HL-60 (cell line): ENCODE data around the gene KREMEN2.

Source experiments
- DNase-seq, 2 experiments: peaks; one replicate each; pipeline ENCODE4 v3.0.0-alpha.2; 2010 to 2020; ENCODE audit warnings: low read depth in 1 of 2, low spot score in 1 of 2
- H3K27ac ChIP-seq: fragments of 250-450 bp; sonication (Bioruptor Pico); replicated peaks from 2 replicates; pipeline ENCODE4 v1.5.1; 2020; ENCODE audit warnings: mild to moderate bottlenecking, moderate library complexity
- H3K27me3 ChIP-seq: fragments of 250-450 bp; sonication (Bioruptor Pico); 2 replicates; pipeline ENCODE4 v1.5.1; 2021; ENCODE audit warnings: mild to moderate bottlenecking, moderate library complexity; ENCODE audit not compliant: insufficient read depth, poor library complexity, severe bottlenecking
- H3K4me3 ChIP-seq: replicated peaks from 2 replicates; pipeline ENCODE4 v1.5.1; 2011; ENCODE audit warnings: mild to moderate bottlenecking, control low read depth, low read length; ENCODE audit not compliant: insufficient read depth
- GABPA ChIP-seq: IDR thresholded peaks from 2 replicates; pipeline ENCODE4 v1.6.1; 2012; ENCODE audit warnings: low read depth
- POLR2AphosphoS5 ChIP-seq: IDR thresholded peaks from 2 replicates; pipeline ENCODE4 v1.6.1; 2012; ENCODE audit warnings: low read depth
- SPI1 ChIP-seq: IDR thresholded peaks from 2 replicates; pipeline ENCODE4 v1.6.1; 2012; ENCODE audit warnings: low read depth, mild to moderate bottlenecking, borderline replicate concordance
- TF ChIP-seq, protein P1 (sequence below): IDR thresholded peaks from one replicate; pipeline ENCODE4 v1.5.1; 2011; ENCODE audit warnings: low read length, control low read depth, inconsistent platforms; ENCODE audit not compliant: insufficient read depth
- TF ChIP-seq, protein P2 (sequence below): IDR thresholded peaks from 2 replicates; pipeline ENCODE4 v1.6.1; 2012; ENCODE audit warnings: low read depth; ENCODE audit not compliant: insufficient replicate concordance

The KREMEN2 gene

DNA sequence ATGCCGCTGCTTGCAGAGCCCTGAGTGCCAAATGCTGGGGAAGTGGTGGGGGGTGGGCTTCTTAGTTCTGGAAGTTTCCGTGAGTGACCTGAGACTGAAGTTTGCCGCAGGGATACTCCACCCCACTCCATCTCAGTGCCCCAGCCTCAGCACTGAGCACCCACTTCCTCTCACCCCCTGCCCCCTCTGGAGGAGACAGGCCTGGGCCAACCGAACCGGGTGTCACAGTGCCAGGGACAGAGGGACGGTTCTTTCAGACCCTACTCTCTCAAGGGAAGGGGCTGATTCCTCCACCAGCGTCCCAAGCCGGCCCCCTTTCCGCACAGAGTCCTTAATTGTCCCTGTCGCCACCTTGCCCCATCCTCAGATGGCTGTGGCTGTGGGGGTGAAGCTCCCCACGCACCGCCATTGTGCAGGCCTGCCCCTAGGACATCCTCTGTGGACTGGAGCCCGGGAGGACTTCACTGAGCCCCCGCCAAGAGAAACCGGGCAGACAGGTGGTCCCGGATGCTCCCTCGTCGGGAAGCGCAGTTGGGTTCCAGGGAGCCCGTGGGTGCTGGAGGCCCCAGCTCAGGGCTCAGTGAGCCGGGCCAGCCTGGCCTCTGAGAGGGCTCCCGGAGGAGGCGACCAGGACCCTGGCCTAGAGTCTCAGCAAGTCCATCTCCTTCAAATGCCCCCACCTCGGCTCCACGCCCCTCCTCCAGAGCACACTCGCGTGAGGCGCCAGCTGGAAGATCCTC is 1.6 kb upstream of the KREMEN2 start:
- TF ChIP-seq GABPA (no peak), POLR2AphosphoS5 (no peak), SPI1 (no peak)
- TF ChIP-seq, protein P1, sequence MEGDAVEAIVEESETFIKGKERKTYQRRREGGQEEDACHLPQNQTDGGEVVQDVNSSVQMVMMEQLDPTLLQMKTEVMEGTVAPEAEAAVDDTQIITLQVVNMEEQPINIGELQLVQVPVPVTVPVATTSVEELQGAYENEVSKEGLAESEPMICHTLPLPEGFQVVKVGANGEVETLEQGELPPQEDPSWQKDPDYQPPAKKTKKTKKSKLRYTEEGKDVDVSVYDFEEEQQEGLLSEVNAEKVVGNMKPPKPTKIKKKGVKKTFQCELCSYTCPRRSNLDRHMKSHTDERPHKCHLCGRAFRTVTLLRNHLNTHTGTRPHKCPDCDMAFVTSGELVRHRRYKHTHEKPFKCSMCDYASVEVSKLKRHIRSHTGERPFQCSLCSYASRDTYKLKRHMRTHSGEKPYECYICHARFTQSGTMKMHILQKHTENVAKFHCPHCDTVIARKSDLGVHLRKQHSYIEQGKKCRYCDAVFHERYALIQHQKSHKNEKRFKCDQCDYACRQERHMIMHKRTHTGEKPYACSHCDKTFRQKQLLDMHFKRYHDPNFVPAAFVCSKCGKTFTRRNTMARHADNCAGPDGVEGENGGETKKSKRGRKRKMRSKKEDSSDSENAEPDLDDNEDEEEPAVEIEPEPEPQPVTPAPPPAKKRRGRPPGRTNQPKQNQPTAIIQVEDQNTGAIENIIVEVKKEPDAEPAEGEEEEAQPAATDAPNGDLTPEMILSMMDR = no peak
- TF ChIP-seq, protein P2, sequence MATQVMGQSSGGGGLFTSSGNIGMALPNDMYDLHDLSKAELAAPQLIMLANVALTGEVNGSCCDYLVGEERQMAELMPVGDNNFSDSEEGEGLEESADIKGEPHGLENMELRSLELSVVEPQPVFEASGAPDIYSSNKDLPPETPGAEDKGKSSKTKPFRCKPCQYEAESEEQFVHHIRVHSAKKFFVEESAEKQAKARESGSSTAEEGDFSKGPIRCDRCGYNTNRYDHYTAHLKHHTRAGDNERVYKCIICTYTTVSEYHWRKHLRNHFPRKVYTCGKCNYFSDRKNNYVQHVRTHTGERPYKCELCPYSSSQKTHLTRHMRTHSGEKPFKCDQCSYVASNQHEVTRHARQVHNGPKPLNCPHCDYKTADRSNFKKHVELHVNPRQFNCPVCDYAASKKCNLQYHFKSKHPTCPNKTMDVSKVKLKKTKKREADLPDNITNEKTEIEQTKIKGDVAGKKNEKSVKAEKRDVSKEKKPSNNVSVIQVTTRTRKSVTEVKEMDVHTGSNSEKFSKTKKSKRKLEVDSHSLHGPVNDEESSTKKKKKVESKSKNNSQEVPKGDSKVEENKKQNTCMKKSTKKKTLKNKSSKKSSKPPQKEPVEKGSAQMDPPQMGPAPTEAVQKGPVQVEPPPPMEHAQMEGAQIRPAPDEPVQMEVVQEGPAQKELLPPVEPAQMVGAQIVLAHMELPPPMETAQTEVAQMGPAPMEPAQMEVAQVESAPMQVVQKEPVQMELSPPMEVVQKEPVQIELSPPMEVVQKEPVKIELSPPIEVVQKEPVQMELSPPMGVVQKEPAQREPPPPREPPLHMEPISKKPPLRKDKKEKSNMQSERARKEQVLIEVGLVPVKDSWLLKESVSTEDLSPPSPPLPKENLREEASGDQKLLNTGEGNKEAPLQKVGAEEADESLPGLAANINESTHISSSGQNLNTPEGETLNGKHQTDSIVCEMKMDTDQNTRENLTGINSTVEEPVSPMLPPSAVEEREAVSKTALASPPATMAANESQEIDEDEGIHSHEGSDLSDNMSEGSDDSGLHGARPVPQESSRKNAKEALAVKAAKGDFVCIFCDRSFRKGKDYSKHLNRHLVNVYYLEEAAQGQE = no peak
- H3K27ac ChIP-seq = no peak overlapping the region
- DNase-seq = no peak
- peaks cover 25% of the 10 kb centered on the region for H3K27me3 ChIP-seq
- no peak overlapping the region for H3K4me3 ChIP-seq

DNA sequence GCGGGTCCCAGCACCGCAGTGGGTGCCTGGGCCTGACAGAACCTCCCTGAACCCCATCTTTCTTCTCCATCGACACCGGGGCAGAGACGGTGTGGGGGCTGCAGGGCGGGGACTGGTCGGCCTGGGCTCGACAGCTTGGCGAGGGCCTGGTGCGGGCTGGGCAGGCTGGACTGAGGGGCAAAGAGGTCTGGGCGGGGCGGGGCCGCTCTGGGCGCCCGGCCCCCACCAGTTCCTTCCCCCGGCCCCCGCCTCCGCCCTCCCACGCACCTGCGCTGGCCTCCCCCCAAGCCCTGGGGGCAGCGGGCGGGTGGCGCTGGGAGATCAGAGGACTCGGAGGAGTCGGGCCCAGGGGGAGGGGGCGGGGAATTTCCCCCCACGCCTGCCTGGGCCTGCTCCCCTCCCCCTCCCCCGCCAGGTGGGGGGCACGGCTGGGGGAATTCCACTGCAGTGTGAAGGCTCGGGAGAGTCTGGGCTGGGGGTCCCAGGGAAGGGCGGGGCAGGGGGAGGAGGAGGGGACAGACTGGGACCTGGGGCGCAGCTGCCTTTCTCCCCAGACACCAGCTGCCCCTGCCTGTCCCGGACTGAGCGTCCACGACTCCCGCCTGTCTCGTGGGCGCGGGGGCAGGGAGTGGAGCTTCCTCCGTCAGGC is 877 bp upstream of the KREMEN2 start:
- TF ChIP-seq GABPA = no peak
- no peak for TF ChIP-seq POLR2AphosphoS5
- TF ChIP-seq, protein P2 = no peak
- TF ChIP-seq, protein P1 = no peak
- no peak for TF ChIP-seq SPI1
- Histone ChIP-seq H3K4me3 (peak overlapping the region; percentile 44), H3K27ac (no peak overlapping the region), H3K27me3 (peaks cover 25% of the 10 kb centered on the region)
- no peak for DNase-seq

DNA sequence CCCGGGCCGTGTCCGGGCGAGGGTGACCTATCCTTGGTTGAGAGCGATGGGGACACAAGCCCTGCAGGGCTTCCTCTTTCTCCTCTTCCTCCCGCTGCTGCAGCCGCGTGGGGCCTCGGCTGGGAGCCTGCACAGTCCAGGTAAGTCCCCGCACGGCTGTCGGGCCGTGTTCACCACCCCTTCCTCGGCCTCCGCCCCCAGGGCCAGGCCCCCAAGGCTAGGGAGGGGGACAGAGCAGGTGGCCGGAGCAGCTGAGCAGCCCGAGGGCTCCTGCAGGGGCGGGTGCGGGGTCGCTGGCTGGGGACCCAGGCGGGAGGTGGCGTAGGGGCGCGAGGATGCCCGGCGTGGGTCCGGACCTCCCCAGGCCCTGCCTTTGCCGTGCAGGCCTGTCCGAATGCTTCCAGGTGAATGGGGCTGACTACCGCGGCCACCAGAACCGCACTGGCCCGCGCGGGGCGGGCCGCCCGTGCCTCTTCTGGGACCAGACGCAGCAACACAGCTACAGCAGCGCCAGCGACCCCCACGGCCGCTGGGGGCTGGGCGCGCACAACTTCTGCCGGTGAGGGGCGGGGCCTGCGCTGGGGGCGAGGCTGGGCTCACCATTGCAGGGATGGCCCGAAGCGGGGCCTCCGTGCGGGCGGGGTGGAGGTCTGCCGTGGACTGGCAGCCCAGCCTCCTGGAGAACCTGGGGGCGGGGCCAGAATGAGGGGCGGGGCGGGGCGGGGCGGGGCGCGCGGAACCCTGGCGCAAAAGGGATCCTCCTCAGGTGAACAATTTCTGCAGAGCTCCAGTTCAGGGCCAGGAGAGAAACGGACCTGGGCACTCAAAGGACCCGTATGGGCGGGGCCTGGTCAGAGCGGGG is 631 bp downstream of the KREMEN2 start:
- peak; percentile 90 for TF ChIP-seq SPI1
- TF ChIP-seq, protein P1 = no peak
- H3K27ac ChIP-seq = peak overlapping the region; percentile 31
- H3K27me3 ChIP-seq = peaks cover 25% of the 10 kb centered on the region
- peak in 1 of 2 experiments; percentile 73 for DNase-seq
- peak overlapping the region; percentile 44 for H3K4me3 ChIP-seq
